ENCODE measurements around the gene VIL1. TPM values are rescaled to one million over a fixed set of nuclear protein-coding genes. Genes with fewer than 3 reads are reported as not detected.

The VIL1 gene
- total and polyA plus RNA-seq, 9 of the 15 experiments (the other 6 are each of a cell fraction or from before 2014, with no cell fraction given): 0.51 to 2.7 (median 1.2) TPM

DNA sequence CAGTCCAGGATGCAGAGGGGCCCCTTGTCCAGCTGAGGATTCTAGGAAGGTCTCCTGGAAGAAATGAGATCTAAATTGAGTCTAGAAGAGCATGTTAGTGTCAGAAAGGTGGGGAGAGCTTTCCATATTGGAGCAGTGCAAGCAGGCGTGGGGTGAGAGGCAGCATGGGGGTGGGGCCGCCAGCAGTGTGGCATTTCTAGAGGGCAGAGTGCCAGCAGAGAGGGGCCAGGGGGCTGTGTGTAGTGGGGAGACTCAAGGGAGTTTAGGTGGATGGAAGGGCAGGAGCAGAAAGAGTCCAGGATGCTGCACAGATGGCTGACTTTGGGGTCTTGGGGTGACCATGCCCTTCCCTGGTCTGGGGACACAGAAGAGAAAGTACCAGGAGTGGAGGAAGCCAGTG is 2.1 kb downstream of the VIL1 start:
- CTCF ChIA-PET (ENCODE audit: low intra/inter-chr PET ratio): interaction anchor here (0.5 kb wide), 1 partner anchor 180 kb away, joined by 3 read pairs; no protein-coding TSS in a partner anchor
- Histone ChIP-seq H3K4me1 (replicated peaks in 1 of 2; ENCODE audit: control insufficient read depth in 2 of 2, insufficient read depth in 2 of 2, low read length in 2 of 2) (peaks cover 37 to 66% of the 10 kb centered on the region in 2 experiments; a peak in 4 of 5 replicates), H3K9me3 (replicated peaks; ENCODE audit: control insufficient read depth, insufficient read depth, low read depth, low read length) (no peaks in the 10 kb centered on the region), H3K27ac (ENCODE audit: extremely low read depth, low read depth, low read length) (peak overlapping the region; percentile 72), H3K4me2 (ENCODE audit: insufficient read depth, low read length) (no peak overlapping the region), H2AFZ (ENCODE audit: low read depth, low read length) (peak overlapping the region; percentile 20), H3K79me2 (ENCODE audit: control insufficient read depth, insufficient read depth, low read length) (no peaks in the 10 kb centered on the region), H3K4me3 (no peak overlapping the region), H3K36me3 (ENCODE audit: control insufficient read depth, insufficient read depth, low read length) (no peaks in the 10 kb centered on the region), H3K27me3 (ENCODE audit: control insufficient read depth in 2 of 2, insufficient read depth in 2 of 2, low read length in 2 of 2) (no peaks in the 10 kb centered on the region), H3K9me1 (ENCODE audit: control insufficient read depth, insufficient read depth, low read length) (no peaks in the 10 kb centered on the region), H4K20me1 (replicated peaks; ENCODE audit: control insufficient read depth, insufficient read depth, low read length) (no peaks in the 10 kb centered on the region), H3K9ac (ENCODE audit: insufficient read depth in 1 of 2, low read depth in 2 of 2, low read length in 2 of 2) (peak overlapping the region in 1 of 2 experiments; percentile 82; a peak in 1 of 4 replicates)
- TF ChIP-seq NFIC (IDR thresholded peaks at IDR 0.05) (no peak), PPARD (CRISPR knock-in tag; IDR thresholded peaks at IDR 0.05) (no peak), ERF (CRISPR knock-in tag; IDR thresholded peaks at IDR 0.05) (no peak), SAP30 (IDR thresholded peaks at IDR 0.05; ENCODE audit: borderline replicate concordance, insufficient read depth, low read depth, low read length, poor library complexity, severe bottlenecking) (no peak), ZNF143 (CRISPR knock-in tag; IDR thresholded peaks at IDR 0.05) (no peak), ETV5 (CRISPR knock-in tag; IDR thresholded peaks at IDR 0.05; ENCODE audit: low read depth) (no peak), SP1 (CRISPR knock-in tag; IDR thresholded peaks at IDR 0.05) (no peak), TAF1 (IDR thresholded peaks at IDR 0.05; ENCODE audit: control insufficient read depth, extremely low read depth, insufficient read depth, low read length, severe bottlenecking) (no peak), FOXA1 (IDR thresholded peaks at IDR 0.05; ENCODE audit: borderline replicate concordance) (no peak), NCOA2 (IDR thresholded peaks at IDR 0.05; ENCODE audit: partially characterized antibody in 2 of 2) (no peak), FOSL1 (tag; conservative IDR thresholded peaks at IDR 0.05) (no peak)
- TF ChIP-seq, protein P1, sequence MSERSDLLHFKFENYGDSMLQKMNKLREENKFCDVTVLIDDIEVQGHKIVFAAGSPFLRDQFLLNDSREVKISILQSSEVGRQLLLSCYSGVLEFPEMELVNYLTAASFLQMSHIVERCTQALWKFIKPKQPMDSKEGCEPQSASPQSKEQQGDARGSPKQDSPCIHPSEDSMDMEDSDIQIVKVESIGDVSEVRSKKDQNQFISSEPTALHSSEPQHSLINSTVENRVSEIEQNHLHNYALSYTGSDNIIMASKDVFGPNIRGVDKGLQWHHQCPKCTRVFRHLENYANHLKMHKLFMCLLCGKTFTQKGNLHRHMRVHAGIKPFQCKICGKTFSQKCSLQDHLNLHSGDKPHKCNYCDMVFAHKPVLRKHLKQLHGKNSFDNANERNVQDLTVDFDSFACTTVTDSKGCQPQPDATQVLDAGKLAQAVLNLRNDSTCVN (CRISPR knock-in tag; IDR thresholded peaks at IDR 0.05): no peak
- TF ChIP-seq, protein P2, sequence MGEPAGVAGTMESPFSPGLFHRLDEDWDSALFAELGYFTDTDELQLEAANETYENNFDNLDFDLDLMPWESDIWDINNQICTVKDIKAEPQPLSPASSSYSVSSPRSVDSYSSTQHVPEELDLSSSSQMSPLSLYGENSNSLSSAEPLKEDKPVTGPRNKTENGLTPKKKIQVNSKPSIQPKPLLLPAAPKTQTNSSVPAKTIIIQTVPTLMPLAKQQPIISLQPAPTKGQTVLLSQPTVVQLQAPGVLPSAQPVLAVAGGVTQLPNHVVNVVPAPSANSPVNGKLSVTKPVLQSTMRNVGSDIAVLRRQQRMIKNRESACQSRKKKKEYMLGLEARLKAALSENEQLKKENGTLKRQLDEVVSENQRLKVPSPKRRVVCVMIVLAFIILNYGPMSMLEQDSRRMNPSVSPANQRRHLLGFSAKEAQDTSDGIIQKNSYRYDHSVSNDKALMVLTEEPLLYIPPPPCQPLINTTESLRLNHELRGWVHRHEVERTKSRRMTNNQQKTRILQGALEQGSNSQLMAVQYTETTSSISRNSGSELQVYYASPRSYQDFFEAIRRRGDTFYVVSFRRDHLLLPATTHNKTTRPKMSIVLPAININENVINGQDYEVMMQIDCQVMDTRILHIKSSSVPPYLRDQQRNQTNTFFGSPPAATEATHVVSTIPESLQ (CRISPR knock-in tag; IDR thresholded peaks at IDR 0.05): no peak
- 86% methylated on average over 2 of the region's 2 CpGs for WGBS (ENCODE audit: insufficient coverage, low coverage, missing lambda C conversion rate)
- POLR2A ChIA-PET: no interaction called here
- no peak for ATAC-seq
- no peak for DNase-seq (ENCODE audit: extremely low read depth in 1 of 4, low spot score in 3 of 4)
- intact Hi-C loops (cut with micrococcal nuclease): no loop called here
- no TSS peak for BruUV-seq (replicated peaks)
- FAIRE-seq: no peak
- in situ Hi-C loops (cut with MboI): no loop called here

Measured in K562 (cell line).